ENCODE measurements around the gene TAS2R60.
"Not testable (repeated sequence)": the region's sequence is repeated elsewhere in the genome, so short reads cannot be mapped to it uniquely, and the experiment has no call there.

Gene TAS2R60

GRCh38 chr7:143411976-143412708 is 31.1 kb upstream of the TAS2R60 start:
- no peak for DNase-seq (ENCODE audit: low read depth)

- DNase-seq (ENCODE audit: low read depth): no peak
Observed at GRCh38 chr7:143413123-143413522, 30.1 kb upstream of the TAS2R60 start.

DNA sequence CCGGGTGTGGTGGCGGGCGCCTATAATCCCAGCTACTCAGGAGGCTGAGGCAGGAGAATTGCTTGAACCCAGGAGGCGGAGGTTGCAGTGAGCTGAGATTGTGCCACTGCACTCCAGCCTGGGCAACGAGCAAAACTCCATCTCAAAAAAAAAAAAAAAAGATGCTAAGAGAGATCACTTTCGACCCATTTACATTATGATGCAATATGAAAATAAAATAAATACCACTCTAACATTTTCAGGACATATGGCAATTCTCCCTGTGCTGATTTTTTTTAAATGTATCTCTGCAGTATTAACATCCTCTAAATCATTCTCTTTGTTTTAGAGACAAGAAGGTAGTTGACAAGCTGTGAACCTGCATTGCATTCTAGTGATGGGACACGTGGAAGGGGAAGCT is 28.0 kb upstream of the TAS2R60 start:
- not testable (repeated sequence) for DNase-seq (ENCODE audit: low read depth)

DNA sequence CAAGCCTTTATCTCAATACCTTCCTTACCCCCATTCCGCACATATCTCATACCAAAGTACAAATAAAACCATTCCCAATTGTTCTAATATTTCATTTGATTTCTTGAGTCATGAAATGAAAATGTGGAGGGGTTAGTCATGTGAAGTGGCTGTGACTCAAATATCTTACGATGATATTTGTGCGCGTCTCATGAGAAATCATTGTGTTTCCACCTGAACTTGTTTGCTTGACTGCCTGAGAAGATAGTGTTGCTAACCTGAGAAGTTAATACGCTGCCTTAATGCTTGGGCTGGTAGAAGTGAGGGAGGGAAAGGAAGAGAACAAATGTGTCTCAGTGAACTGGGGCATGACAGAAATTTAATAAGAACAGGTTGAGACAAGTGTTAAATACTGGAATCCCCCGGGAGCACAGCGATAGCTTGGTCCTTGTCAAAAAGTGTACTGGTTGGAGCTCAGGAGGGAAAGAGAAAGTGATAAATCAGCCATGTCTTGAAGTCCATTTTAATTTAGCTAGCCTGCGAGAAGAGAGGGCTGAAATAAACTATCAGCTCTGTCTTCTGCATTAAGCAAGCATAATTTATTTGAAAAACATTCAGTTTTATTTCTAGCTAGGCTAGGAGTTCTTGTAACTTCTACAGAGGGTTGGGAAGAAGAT is 27.4 kb upstream of the TAS2R60 start:
- DNase-seq (ENCODE audit: low read depth): no peak

GRCh38 chr7:143416565-143417149 is 26.6 kb upstream of the TAS2R60 start:
- no peak for DNase-seq (ENCODE audit: low read depth)

GRCh38 chr7:143417734-143418383 is 25.4 kb upstream of the TAS2R60 start:
- DNase-seq (ENCODE audit: low read depth): no peak

DNA sequence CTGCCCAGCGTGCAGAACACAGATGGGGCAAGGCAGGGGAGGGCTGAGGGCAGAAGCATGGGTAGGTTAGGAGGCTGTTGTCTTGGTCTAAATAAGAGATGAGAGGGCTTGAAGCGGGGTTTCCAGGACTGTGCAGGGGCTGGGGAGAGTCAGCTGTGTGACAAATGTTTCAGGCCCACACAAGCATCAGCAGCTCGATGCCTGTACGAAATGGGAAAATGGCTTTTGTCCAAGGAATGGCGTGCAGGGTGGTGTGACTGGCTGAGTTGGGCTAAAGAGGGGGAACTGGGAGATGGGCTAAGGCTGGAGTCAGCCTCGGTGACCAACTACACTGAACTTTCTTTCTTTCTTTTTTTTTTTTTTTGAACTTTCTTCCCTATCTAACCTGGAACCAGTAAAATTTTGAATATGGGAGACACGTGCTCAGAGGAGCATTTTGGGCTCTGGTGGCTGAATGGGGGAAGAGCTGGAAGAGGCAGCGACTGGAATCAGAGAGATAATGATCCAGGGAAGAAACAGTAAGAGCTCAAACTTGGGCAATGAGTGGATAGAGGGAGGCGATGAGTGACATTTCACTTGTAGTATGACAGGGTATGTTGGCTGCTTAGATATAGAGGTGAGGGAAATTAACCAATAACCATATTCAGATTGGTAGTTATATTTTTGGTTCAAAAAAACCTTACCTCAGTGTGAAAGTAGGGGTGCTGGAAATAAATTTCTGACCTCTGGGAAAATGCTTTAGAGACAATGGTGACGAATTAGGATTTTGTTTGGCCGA is 24.4 kb upstream of the TAS2R60 start:
- DNase-seq (ENCODE audit: low read depth): no peak

- no peak for DNase-seq (ENCODE audit: low read depth)
Observed at GRCh38 chr7:143419880-143420279, 23.4 kb upstream of the TAS2R60 start.

DNA sequence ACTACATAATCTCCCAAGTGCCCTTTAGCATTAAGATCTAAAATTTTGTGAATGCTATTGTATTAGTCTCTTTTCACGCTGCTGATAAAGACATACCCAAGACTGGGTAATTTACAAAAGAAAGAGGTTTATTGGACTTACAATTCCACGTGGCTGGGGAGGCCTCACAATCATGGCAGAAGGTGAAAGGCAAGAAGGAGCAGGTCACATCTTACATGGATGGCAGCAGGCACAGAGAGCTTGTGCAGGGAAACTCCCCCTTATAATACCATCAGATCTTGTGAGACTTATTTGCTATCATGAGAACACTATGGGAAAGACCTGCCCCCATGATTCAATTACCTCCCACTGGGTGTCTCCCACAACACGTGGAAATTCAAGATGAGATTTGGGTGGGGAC is 22.6 kb upstream of the TAS2R60 start:
- DNase-seq (ENCODE audit: low read depth): not testable (repeated sequence)

DNA sequence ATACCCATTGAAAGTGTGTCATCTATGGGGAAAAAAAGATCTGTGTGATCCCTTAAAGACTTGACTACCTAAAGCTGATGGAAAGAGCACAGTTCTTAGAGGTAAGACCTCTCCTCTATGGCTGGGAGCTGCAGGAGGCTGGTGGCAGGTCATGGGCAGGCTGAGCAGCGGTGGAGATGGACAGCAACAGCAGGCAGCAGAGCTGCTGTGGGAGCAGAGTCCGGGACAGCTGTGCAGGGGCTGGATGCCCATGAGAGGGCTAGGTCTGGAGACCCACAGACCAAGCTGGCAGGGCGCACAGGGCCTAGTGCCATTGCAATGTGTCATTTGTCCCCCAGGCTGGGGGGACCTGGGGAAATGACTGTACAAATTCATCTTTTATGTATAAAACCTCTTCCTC is 21.2 kb upstream of the TAS2R60 start:
- DNase-seq (ENCODE audit: low read depth): no peak

DNA sequence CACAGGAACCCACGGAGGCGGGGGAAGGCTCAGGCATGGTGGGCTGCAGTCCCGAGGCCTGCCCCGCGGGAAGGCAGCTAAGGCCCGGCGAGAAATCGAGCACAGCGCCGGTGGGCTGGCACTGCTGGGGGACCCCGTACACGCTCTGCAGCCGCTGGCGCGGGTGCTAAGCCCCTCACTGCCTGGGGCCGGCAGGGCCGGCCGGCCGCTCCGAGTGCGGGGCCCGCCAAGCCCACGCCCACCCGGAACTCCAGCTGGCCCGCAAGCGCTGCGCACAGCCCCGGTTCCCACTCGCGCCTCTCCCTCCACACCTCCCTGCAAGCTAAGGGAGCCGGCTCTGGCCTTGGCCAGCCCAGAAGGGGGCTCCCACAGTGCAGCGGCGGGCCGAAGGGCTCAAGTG is 18.8 kb upstream of the TAS2R60 start:
- not testable (repeated sequence) for DNase-seq (ENCODE audit: low read depth)

- no peak for DNase-seq (ENCODE audit: low read depth)
Observed at GRCh38 chr7:143426479-143427142, 16.6 kb upstream of the TAS2R60 start.

DNA sequence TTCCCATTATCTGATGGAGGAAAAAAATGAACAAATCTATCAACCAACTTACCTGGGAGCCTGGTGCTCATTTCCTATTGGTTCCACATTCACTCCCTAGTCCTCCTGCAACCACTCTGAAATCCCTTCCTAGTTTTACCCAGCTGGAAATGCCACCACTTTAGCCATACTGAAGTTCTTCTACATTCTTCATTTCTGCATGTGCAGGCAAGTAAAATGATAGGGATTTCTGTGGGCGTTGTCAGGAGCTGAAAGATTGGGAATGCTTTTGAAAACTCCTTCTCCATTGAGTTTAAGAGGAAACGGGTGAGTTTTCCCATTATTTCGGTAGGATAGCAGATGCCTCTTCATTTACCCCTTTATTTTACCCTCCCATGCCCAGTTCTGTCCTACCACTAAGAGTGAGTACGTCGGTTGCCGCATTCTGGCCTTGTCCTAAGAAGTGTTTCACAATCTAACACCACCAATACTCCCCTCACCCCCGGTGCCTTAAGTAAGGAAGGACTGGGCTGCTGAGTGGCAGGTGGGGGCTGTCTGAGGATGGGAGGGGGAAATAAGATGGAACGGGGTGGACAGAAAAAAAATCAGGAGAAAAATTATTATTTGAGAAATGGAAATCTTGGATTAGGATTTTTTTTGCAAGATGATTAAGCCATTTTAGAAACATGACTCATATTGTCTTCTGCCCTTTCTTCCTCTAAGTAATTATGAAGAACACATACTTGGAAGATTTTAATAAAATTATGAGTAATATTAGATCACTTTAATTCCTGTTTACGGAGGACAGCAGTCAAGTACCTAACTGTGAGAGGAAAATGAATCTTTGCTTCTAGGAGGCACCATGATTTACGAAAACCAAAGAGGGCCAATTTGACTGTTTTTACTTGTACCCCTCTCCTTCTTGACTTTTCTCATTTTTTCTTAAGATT is 13.2 kb upstream of the TAS2R60 start:
- DNase-seq (ENCODE audit: low read depth): no peak

DNA sequence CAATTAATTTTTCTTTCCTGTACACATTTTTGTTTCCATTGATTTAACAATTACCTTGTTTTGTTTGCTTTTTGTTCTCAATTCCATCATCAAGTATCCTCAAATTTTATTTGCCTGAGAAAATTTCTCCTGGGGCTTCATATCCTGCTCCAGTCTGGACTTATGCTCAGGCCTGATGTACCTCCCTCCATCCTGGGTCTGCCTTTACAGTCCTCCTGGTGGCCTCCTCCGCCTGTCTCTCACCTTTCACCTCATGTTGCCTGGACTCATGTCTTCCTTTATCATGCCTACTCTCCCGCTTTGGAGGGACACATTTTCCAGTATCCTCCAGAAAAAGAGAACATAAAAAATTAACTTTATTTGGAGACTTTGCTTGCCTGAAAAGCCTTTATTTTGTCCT is 12.1 kb upstream of the TAS2R60 start:
- no peak for DNase-seq (ENCODE audit: low read depth)

GRCh38 chr7:143433759-143434158 is 9.5 kb upstream of the TAS2R60 start:
- DNase-seq (ENCODE audit: low read depth): no peak

DNA sequence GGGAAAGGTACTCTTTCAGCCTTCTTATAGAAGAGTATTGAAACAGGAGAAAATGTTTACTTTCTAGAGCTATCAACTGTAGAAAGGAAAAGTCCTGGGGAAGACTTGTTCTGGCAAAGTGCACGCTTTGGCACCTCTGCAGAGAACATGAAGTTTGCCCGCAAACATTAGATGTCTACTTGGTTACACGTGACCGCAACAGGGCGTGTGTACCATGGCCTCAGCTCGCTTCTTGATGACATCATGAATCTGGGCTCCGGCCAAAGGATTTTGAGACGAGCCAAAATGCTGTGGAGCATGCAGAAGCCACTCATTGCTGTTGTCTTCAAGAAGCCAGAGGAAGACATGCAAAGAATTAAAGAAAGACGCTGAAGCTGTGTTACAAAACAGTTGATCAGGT is 8.6 kb upstream of the TAS2R60 start:
- DNase-seq (ENCODE audit: low read depth): no peak

GRCh38 chr7:143435266-143435665 is 8.0 kb upstream of the TAS2R60 start:
- DNase-seq (ENCODE audit: low read depth): no peak

- DNase-seq (ENCODE audit: low read depth): no peak
Observed at GRCh38 chr7:143436325-143436946, 6.8 kb upstream of the TAS2R60 start.

GRCh38 chr7:143437578-143437977 is 5.7 kb upstream of the TAS2R60 start:
- DNase-seq (ENCODE audit: low read depth): no peak

- DNase-seq (ENCODE audit: low read depth): no peak
Observed at GRCh38 chr7:143439866-143440265, 3.4 kb upstream of the TAS2R60 start.
